Measurements from ENCODE around the gene CALR3. TPM values are rescaled to one million over a fixed set of nuclear protein-coding genes. Genes with fewer than 3 reads are reported as not detected.

CALR3 gene
- total and polyA plus RNA-seq, 7 donors, result not detected

GRCh38 chr19:16441661-16442162 is 54.3 kb downstream of the CALR3 start:
- peaks cover 0 to 51% (median 31%) of the 10 kb centered on the region in 4 donors for H3K4me1 ChIP-seq
- no peaks in the 10 kb centered on the region for H3K9me3 ChIP-seq
- TF ChIP-seq CTCF (IDR thresholded peaks at IDR 0.05), result peak in 1 of 4 experiments; percentile 11
- TF ChIP-seq POLR2A (IDR thresholded peaks at IDR 0.05), result no peak
- H3K36me3 ChIP-seq, result peaks cover 0 to 17% (median 0%) of the 10 kb centered on the region in 4 donors
- H3K27me3 ChIP-seq, result no peaks in the 10 kb centered on the region
- DNase-seq, result no peak
- peak overlapping the region in 1 of 4 donors; percentile 58 for H3K27ac ChIP-seq
- intact Hi-C loops (cut with DNase I), result no loop called here
- WGBS, 2 donors, result 86 to 90% methylated on average over 14 of the region's 14 CpGs
- H3K4me3 ChIP-seq, result no peak overlapping the region

- no peak for TF ChIP-seq EP300 (IDR thresholded peaks at IDR 0.05)
- no peak for TF ChIP-seq POLR2A (IDR thresholded peaks at IDR 0.05)
- TF ChIP-seq CTCF (IDR thresholded peaks at IDR 0.05), result no peak
- TF ChIP-seq POLR2AphosphoS5 (IDR thresholded peaks at IDR 0.05), result no peak
- H3K36me3 ChIP-seq, result peaks cover 0 to 38% (median 13%) of the 10 kb centered on the region in 4 donors
- no peak for DNase-seq
- no peaks in the 10 kb centered on the region for H3K27me3 ChIP-seq
- no peaks in the 10 kb centered on the region for H3K9me3 ChIP-seq
- H3K4me1 ChIP-seq, result peaks cover 0 to 40% (median 20%) of the 10 kb centered on the region in 4 donors
- intact Hi-C loops (cut with DNase I), result no loop called here
- H3K27ac ChIP-seq, result peak overlapping the region; percentile 58 to 86 (median 81)
- 77 to 88% methylated on average over 6 of the region's 6 CpGs for WGBS, 2 donors
- H3K4me3 ChIP-seq, result no peak overlapping the region
Observed at GRCh38 chr19:16436780-16437332, 59.1 kb downstream of the CALR3 start.

GRCh38 chr19:16435999-16436650 is 59.8 kb downstream of the CALR3 start:
- intact Hi-C loops (cut with DNase I), result no loop called here
- H3K27ac ChIP-seq, result peak overlapping the region; percentile 58 to 86 (median 81)
- H3K4me1 ChIP-seq, result peaks cover 0 to 37% (median 16%) of the 10 kb centered on the region in 4 donors
- no peak for DNase-seq
- H3K9me3 ChIP-seq, result no peaks in the 10 kb centered on the region
- 41 to 75% methylated on average over 9 of the region's 9 CpGs for WGBS, 2 donors
- peaks cover 0 to 38% (median 13%) of the 10 kb centered on the region in 4 donors for H3K36me3 ChIP-seq
- no peak overlapping the region for H3K4me3 ChIP-seq
- TF ChIP-seq POLR2AphosphoS5 (IDR thresholded peaks at IDR 0.05) (no peak), CTCF (IDR thresholded peaks at IDR 0.05) (no peak), EP300 (IDR thresholded peaks at IDR 0.05) (no peak), POLR2A (IDR thresholded peaks at IDR 0.05) (no peak)
- no peaks in the 10 kb centered on the region for H3K27me3 ChIP-seq

GRCh38 chr19:16435238-16435917 is 60.6 kb downstream of the CALR3 start:
- intact Hi-C loops (cut with DNase I), result no loop called here
- peak in 2 of 4 donors; percentile 42 to 47 for TF ChIP-seq POLR2AphosphoS5 (IDR thresholded peaks at IDR 0.05)
- TF ChIP-seq POLR2A (IDR thresholded peaks at IDR 0.05), result no peak
- 59 to 81% methylated on average over 11 of the region's 11 CpGs for WGBS, 2 donors
- peak; percentile 94 for DNase-seq
- Histone ChIP-seq H3K36me3 (peaks cover 0 to 35% (median 18%) of the 10 kb centered on the region in 4 donors), H3K27ac (peak overlapping the region; percentile 58 to 86 (median 81)), H3K4me3 (no peak overlapping the region), H3K4me1 (peaks cover 0 to 30% (median 16%) of the 10 kb centered on the region in 4 donors), H3K9me3 (no peaks in the 10 kb centered on the region), H3K27me3 (no peaks in the 10 kb centered on the region)

- TF ChIP-seq POLR2AphosphoS5 (IDR thresholded peaks at IDR 0.05) (no peak), POLR2A (IDR thresholded peaks at IDR 0.05) (no peak), CTCF (IDR thresholded peaks at IDR 0.05) (no peak), EP300 (IDR thresholded peaks at IDR 0.05) (no peak)
- Histone ChIP-seq H3K4me1 (peaks cover 0 to 33% (median 16%) of the 10 kb centered on the region in 4 donors), H3K36me3 (peaks cover 0 to 35% (median 19%) of the 10 kb centered on the region in 4 donors), H3K27me3 (no peaks in the 10 kb centered on the region), H3K9me3 (no peaks in the 10 kb centered on the region), H3K27ac (peak overlapping the region in 3 of 4 donors; percentile 78 to 86 (median 84)), H3K4me3 (no peak overlapping the region)
- WGBS, 2 donors, result 94 to 98% methylated on average over 3 of the region's 3 CpGs
- no peak for DNase-seq
- intact Hi-C loops (cut with DNase I), result no loop called here
Observed at GRCh38 chr19:16433986-16434385, 62.0 kb downstream of the CALR3 start.
